Right lobe of liver (tissue), 4 donors: ENCODE data around the gene ARSA.
"Not testable (repeated sequence)": the region's sequence is repeated elsewhere in the genome, so short reads cannot be mapped to it uniquely, and the experiment has no call there.

Source experiments
- CTCF ChIP-seq, 4 donors: fragments of 200-600 bp in 3 of 4; fragments of 450-650 bp in 1 of 4; IDR thresholded peaks; one replicate each; pipeline versions ENCODE4 v1.5.1 to v1.8.0; 2016 to 2022; ENCODE audit warnings: antibody characterized with exemption in 4 of 4, mild to moderate bottlenecking in 2 of 4
- POLR2A ChIP-seq: fragments of 450-650 bp; IDR thresholded peaks from one replicate; pipeline ENCODE4 v1.6.1; 2017; ENCODE audit warnings: antibody characterized with exemption, mild to moderate bottlenecking
- donor health status: DM: no; HTN: no; CAD: no.
- donor health status: DM: no; HTN: no; CAD: no.
- donor health status: DM: no; HTN: yes; CAD: no.

- TF ChIP-seq POLR2A; CTCF (IDR thresholded peaks at IDR 0.05): not testable (repeated sequence)
These were observed 12.3 kb upstream of the ARSA start for GRCh38 chr22:50640296-50640695.
